ENCODE measurements around the gene GCSAM. TPM values are rescaled to one million over a fixed set of nuclear protein-coding genes. Genes with fewer than 3 reads are reported as not detected.
A peak's percentile ranks its signal among the peaks of the same experiment; 100 is the strongest.

GCSAM gene
- total RNA-seq, 6 donors from 2014 or later = 0.31 to 0.81 (median 0.52) TPM; not detected in 2

GRCh38 chr3:112140584-112140983 lies 7.5 kb upstream of the GCSAM start:
- no peaks in the 10 kb centered on the region for H3K27me3 ChIP-seq
- H3K4me1 ChIP-seq = peaks cover 0 to 7% (median 0%) of the 10 kb centered on the region in 4 donors
- H3K9me3 ChIP-seq = peaks cover 0 to 6% (median 2%) of the 10 kb centered on the region in 4 donors
- no peak overlapping the region for H3K27ac ChIP-seq
- DNase-seq = no peak
- TF ChIP-seq POLR2AphosphoS5 (IDR thresholded peaks at IDR 0.05) (no peak), CTCF (IDR thresholded peaks at IDR 0.05) (no peak), EP300 (IDR thresholded peaks at IDR 0.05) (no peak), POLR2A (IDR thresholded peaks at IDR 0.05) (no peak)
- WGBS, 2 donors = 89 to 92% methylated on average over 1 of the region's 1 CpG
- no peaks in the 10 kb centered on the region for H3K36me3 ChIP-seq
- no peak for ATAC-seq (ENCODE audit: low FRiP score in 2 of 2)
- H3K4me3 ChIP-seq = no peak overlapping the region

- peaks cover 0 to 7% (median 0%) of the 10 kb centered on the region in 4 donors for H3K4me1 ChIP-seq
- H3K36me3 ChIP-seq = no peaks in the 10 kb centered on the region
- 55 to 70% methylated on average over 1 of the region's 1 CpG for WGBS, 2 donors
- DNase-seq (no peak), ATAC-seq (ENCODE audit: low FRiP score in 2 of 2) (peak in 1 of 2 donors; percentile 36)
- H3K9me3 ChIP-seq = no peaks in the 10 kb centered on the region
- no peak overlapping the region for H3K4me3 ChIP-seq
- H3K27me3 ChIP-seq = no peaks in the 10 kb centered on the region
- no peak for TF ChIP-seq CTCF (IDR thresholded peaks at IDR 0.05)
- no peak for TF ChIP-seq POLR2A (IDR thresholded peaks at IDR 0.05)
- TF ChIP-seq EP300 (IDR thresholded peaks at IDR 0.05) = no peak
- TF ChIP-seq POLR2AphosphoS5 (IDR thresholded peaks at IDR 0.05) = no peak
- H3K27ac ChIP-seq = no peak overlapping the region
These were observed 5.3 kb upstream of the GCSAM start for GRCh38 chr3:112138219-112138969.

GRCh38 chr3:112137781-112138180 lies 4.7 kb upstream of the GCSAM start:
- TF ChIP-seq CTCF (IDR thresholded peaks at IDR 0.05) (no peak), POLR2A (IDR thresholded peaks at IDR 0.05) (no peak), POLR2AphosphoS5 (IDR thresholded peaks at IDR 0.05) (no peak), EP300 (IDR thresholded peaks at IDR 0.05) (no peak)
- no peaks in the 10 kb centered on the region for H3K36me3 ChIP-seq
- 39 to 53% methylated on average over 4 of the region's 4 CpGs for WGBS, 2 donors
- DNase-seq = no peak
- H3K4me3 ChIP-seq = no peak overlapping the region
- H3K4me1 ChIP-seq = peaks cover 0 to 7% (median 0%) of the 10 kb centered on the region in 4 donors
- no peak for ATAC-seq (ENCODE audit: low FRiP score in 2 of 2)
- H3K9me3 ChIP-seq = no peaks in the 10 kb centered on the region
- H3K27ac ChIP-seq = no peak overlapping the region
- no peaks in the 10 kb centered on the region for H3K27me3 ChIP-seq

- no peak for DNase-seq
- Histone ChIP-seq H3K4me3 (no peak overlapping the region), H3K9me3 (no peaks in the 10 kb centered on the region), H3K36me3 (no peaks in the 10 kb centered on the region), H3K27ac (no peak overlapping the region), H3K27me3 (no peaks in the 10 kb centered on the region), H3K4me1 (peaks cover 0 to 7% (median 0%) of the 10 kb centered on the region in 4 donors)
- ATAC-seq (ENCODE audit: low FRiP score in 2 of 2) = peak in 1 of 2 donors; percentile 70
- TF ChIP-seq EP300 (IDR thresholded peaks at IDR 0.05) = no peak
- no peak for TF ChIP-seq POLR2AphosphoS5 (IDR thresholded peaks at IDR 0.05)
- TF ChIP-seq CTCF (IDR thresholded peaks at IDR 0.05) = peak in 2 of 6 experiments; percentile 11 to 26
- no peak for TF ChIP-seq POLR2A (IDR thresholded peaks at IDR 0.05)
- WGBS, 2 donors = 26 to 37% methylated on average over 5 of the region's 5 CpGs
These were observed 4.1 kb upstream of the GCSAM start for GRCh38 chr3:112136959-112137693.

Data from upper lobe of left lung (tissue), 6 donors.